GM12873 (cell line): ENCODE measurements around the gene TIPARP.

ENCODE experiments used
- CTCF ChIP-seq: IDR thresholded peaks from 2 replicates; pipeline ENCODE4 v1.5.1; 2012; ENCODE audit warnings: low read depth, mild to moderate bottlenecking, moderate library complexity, low read length, control low read depth; ENCODE audit not compliant: insufficient read depth; ENCODE audit errors: missing control alignments

The TIPARP gene

DNA sequence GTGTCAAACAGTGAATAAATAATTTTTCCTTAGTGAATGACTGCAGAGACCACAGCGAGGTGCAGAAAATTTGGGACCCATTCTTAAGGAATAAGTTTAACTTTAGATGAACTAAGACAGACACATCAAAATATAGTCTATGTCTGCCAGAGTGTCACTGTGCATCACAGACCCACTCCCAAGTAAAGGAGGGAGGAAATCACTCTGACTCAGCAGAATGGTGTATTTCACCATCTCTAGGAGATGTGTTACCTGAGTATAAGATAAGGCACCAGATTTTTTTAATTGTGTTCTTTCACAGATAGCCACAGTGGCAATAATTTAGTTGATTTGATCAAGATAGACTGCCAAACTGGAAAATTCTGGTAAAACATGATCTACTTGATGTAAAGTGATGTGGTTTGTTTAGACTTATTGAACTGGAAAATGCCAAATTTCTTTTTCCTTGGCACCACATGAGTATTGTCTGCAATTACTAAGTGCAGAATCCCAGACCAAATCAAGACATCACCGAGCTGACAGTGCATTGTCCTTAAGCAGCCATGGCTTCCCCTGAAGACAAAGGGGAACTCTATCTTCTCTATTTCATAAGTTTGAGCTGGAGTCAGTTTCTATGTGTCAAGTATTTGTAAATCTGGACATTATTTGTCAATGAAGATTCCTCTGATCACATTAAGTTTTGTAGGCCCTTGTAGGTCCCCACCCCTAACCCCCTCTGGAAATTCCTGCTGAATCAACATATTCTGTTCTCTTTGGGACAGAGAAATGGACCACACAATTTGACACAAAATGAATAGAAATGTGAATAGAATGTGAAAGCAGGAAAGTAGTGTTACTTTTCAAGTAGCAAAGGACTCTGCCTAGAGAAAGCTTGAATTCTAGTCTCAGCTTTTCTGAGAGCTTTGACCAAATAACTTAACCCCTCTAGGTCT, 47.6 kb downstream of the TIPARP start:
- TF ChIP-seq CTCF = no peak

- no peak for TF ChIP-seq CTCF
These were observed 48.8 kb downstream of the TIPARP start for GRCh38 chr3:156723182-156723619.

GRCh38 chr3:156725682-156726081, 51.3 kb downstream of the TIPARP start:
- no peak for TF ChIP-seq CTCF

DNA sequence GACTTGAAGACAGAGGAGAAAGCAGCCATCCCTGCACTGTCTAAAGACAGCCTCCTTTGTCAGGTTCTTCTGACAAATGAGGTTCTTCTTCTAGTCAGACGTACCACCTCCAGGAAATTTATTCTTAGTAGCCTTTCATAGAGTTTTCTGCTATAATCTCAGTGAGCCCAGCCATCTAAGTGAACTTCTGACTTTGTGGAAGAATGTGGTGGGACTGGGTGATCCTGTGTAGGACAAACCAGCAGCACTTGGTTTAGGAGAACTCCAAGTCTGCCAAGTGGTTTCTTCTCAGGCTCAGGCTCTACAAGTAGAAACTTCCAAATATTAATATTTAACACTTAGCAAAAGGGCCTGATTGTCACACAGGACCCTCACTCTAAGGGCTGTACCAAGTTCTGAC, 52.1 kb downstream of the TIPARP start:
- TF ChIP-seq CTCF = no peak

GRCh38 chr3:156727519-156728205, 53.3 kb downstream of the TIPARP start:
- no peak for TF ChIP-seq CTCF

DNA sequence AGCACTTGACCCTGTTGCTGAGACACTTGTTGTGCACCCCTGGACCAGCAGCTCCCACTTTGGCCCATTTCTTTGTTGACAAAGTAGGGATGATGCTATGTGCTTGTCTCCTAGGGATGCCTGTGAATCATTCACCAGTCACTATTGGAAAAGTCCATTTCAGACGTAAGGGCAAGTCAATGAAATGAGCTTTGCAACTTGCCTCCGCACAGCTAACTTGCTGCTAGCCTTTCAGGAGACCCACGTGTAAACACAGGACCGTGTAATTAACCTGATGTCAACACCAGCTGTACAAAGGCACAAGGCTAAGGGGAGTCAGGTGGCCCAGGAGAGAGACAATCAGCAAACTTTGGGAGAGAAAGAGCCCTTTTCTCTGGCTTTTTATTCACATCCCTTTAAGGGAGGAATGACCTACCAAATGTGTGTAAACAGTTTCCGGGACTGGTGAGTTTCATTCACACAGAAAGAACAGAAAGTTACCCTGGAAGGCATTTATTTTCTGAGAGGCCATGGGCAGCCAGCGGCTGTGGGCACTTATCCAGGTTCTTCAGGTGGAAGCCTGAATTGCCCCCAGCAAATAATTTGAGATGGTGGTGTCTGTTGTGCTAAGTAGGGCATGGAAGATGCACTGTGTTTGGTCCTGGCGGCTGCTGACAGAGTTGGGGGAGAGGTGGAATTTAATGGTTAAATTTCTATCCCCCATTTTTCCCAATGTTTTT, 54.0 kb downstream of the TIPARP start:
- no peak for TF ChIP-seq CTCF
